GM12801 (cell line): Measurements from ENCODE around the gene PIN1.

Experiments used
- CTCF ChIP-seq: IDR thresholded peaks from one replicate; pipeline ENCODE4 v1.5.1; 2011; ENCODE audit warnings: control low read depth; ENCODE audit not compliant: insufficient read length; ENCODE audit errors: extremely low read depth

PIN1 gene

GRCh38 chr19:9808855-9809824 lies 26.0 kb upstream of the PIN1 start:
- no peak for TF ChIP-seq CTCF

GRCh38 chr19:9811139-9811538 lies 24.0 kb upstream of the PIN1 start:
- TF ChIP-seq CTCF, result no peak

GRCh38 chr19:9818175-9818733 lies 16.9 kb upstream of the PIN1 start:
- TF ChIP-seq CTCF, result no peak

GRCh38 chr19:9818734-9819595 lies 16.2 kb upstream of the PIN1 start, which contains the start of gene FBXL12:
Gene FBXL12, minus strand, starts transcription at chr19:9819079. Its CDS starts 266 bp downstream, at chr19:9818813.
- TF ChIP-seq CTCF, result no peak

- TF ChIP-seq CTCF, result no peak
Measured at GRCh38 chr19:9819596-9819909, 15.6 kb upstream of the PIN1 start.

GRCh38 chr19:9823816-9824215 lies 11.3 kb upstream of the PIN1 start:
- TF ChIP-seq CTCF, result no peak
